Measurements from ENCODE around the gene F8. TPM values are rescaled to one million over a fixed set of nuclear protein-coding genes. Genes with fewer than 3 reads are reported as not detected.
"Not testable (repeated sequence)": the region's sequence is repeated elsewhere in the genome, so short reads cannot be mapped to it uniquely, and the experiment has no call there.

F8 gene
- total RNA-seq, 2 donors from 2014 or later: 2.7 to 2.9 TPM

- ATAC-seq; H3K4me1 Mint-ChIP-seq (ENCODE audit: low read depth in 2 of 2); H3K36me3 Mint-ChIP-seq; H3K9me3 Mint-ChIP-seq; H3K27ac Mint-ChIP-seq; DNase-seq (ENCODE audit: low spot score); H3K4me3 Mint-ChIP-seq: not testable (repeated sequence)
- H3K27me3 Mint-ChIP-seq: peaks cover 5 to 17% of the 10 kb centered on the region in 2 donors
These were observed 112.0 kb downstream of the F8 start for GRCh38 chrX:154910528-154910927.

- H3K27ac Mint-ChIP-seq; H3K36me3 Mint-ChIP-seq; ATAC-seq; H3K4me1 Mint-ChIP-seq (ENCODE audit: low read depth in 2 of 2); DNase-seq (ENCODE audit: low spot score); H3K9me3 Mint-ChIP-seq; H3K4me3 Mint-ChIP-seq: not testable (repeated sequence)
- peaks cover 5 to 17% of the 10 kb centered on the region in 2 donors for H3K27me3 Mint-ChIP-seq
These were observed 112.5 kb downstream of the F8 start for GRCh38 chrX:154910048-154910447.

- ATAC-seq (no peak), DNase-seq (ENCODE audit: low spot score) (no peak)
- Mint-ChIP-seq H3K36me3 (no peaks in the 10 kb centered on the region), H3K9me3 (no peaks in the 10 kb centered on the region), H3K4me3 (no peak overlapping the region), H3K27ac (no peak overlapping the region), H3K27me3 (peaks cover 5 to 14% of the 10 kb centered on the region in 2 donors), H3K4me1 (ENCODE audit: low read depth in 2 of 2) (no peaks in the 10 kb centered on the region)
These were observed 113.7 kb downstream of the F8 start for GRCh38 chrX:154908821-154909220.

- no peak for ATAC-seq
- no peak overlapping the region for H3K4me3 Mint-ChIP-seq
- DNase-seq (ENCODE audit: low spot score): no peak
- no peaks in the 10 kb centered on the region for H3K36me3 Mint-ChIP-seq
- H3K27ac Mint-ChIP-seq: no peak overlapping the region
- H3K4me1 Mint-ChIP-seq (ENCODE audit: low read depth in 2 of 2): no peaks in the 10 kb centered on the region
- no peaks in the 10 kb centered on the region for H3K9me3 Mint-ChIP-seq
- peaks cover 13 to 18% of the 10 kb centered on the region in 2 donors for H3K27me3 Mint-ChIP-seq
These were observed 120.1 kb downstream of the F8 start for GRCh38 chrX:154902408-154902807.

GRCh38 chrX:154900323-154900722 is 122.2 kb downstream of the F8 start:
- Mint-ChIP-seq H3K27me3 (peaks cover 7 to 13% of the 10 kb centered on the region in 2 donors), H3K4me3 (no peak overlapping the region), H3K36me3 (no peaks in the 10 kb centered on the region), H3K4me1 (ENCODE audit: low read depth in 2 of 2) (peaks cover 4 to 6% of the 10 kb centered on the region in 2 donors), H3K27ac (no peak overlapping the region), H3K9me3 (no peaks in the 10 kb centered on the region)
- no peak for DNase-seq (ENCODE audit: low spot score)
- ATAC-seq: no peak

- Mint-ChIP-seq H3K4me3 (no peak overlapping the region), H3K27me3 (peaks cover 0 to 9% of the 10 kb centered on the region in 2 donors), H3K4me1 (ENCODE audit: low read depth in 2 of 2) (peaks cover 4 to 6% of the 10 kb centered on the region in 2 donors), H3K36me3 (no peaks in the 10 kb centered on the region), H3K9me3 (no peaks in the 10 kb centered on the region), H3K27ac (no peak overlapping the region)
- DNase-seq (ENCODE audit: low spot score): no peak
- ATAC-seq: no peak
These were observed 130.2 kb downstream of the F8 start for GRCh38 chrX:154892296-154892695.

- DNase-seq (ENCODE audit: low spot score) (no peak), ATAC-seq (no peak)
- Mint-ChIP-seq H3K27me3 (peaks cover 0 to 9% of the 10 kb centered on the region in 2 donors), H3K36me3 (no peaks in the 10 kb centered on the region), H3K4me1 (ENCODE audit: low read depth in 2 of 2) (no peaks in the 10 kb centered on the region), H3K27ac (no peak overlapping the region), H3K9me3 (no peaks in the 10 kb centered on the region), H3K4me3 (no peak overlapping the region)
These were observed 131.4 kb downstream of the F8 start for GRCh38 chrX:154890990-154891639.

- not testable (repeated sequence) for H3K27ac Mint-ChIP-seq; DNase-seq (ENCODE audit: low spot score); H3K9me3 Mint-ChIP-seq; H3K4me3 Mint-ChIP-seq; H3K36me3 Mint-ChIP-seq; H3K4me1 Mint-ChIP-seq (ENCODE audit: low read depth in 2 of 2); H3K27me3 Mint-ChIP-seq
- peak; percentile 52 to 68 for ATAC-seq
These were observed 135.7 kb downstream of the F8 start for GRCh38 chrX:154886789-154887221.

GRCh38 chrX:154886069-154886788 is 136.3 kb downstream of the F8 start, which contains the start of gene F8A1:
Gene F8A1 (plus strand): TSS chrX:154886355. CDS start chrX:154886375, 20 bp downstream.
- not testable (repeated sequence) for H3K4me3 Mint-ChIP-seq; H3K27me3 Mint-ChIP-seq; DNase-seq (ENCODE audit: low spot score); H3K27ac Mint-ChIP-seq; H3K9me3 Mint-ChIP-seq; H3K36me3 Mint-ChIP-seq; H3K4me1 Mint-ChIP-seq (ENCODE audit: low read depth in 2 of 2)
- peak; percentile 85 to 89 for ATAC-seq

GRCh38 chrX:154885549-154885948 is 137.0 kb downstream of the F8 start:
- H3K9me3 Mint-ChIP-seq; H3K4me1 Mint-ChIP-seq (ENCODE audit: low read depth in 2 of 2); H3K4me3 Mint-ChIP-seq; H3K27ac Mint-ChIP-seq; H3K27me3 Mint-ChIP-seq; H3K36me3 Mint-ChIP-seq; DNase-seq (ENCODE audit: low spot score): not testable (repeated sequence)
- peak; percentile 34 to 40 for ATAC-seq

GRCh38 chrX:154885057-154885456 is 137.5 kb downstream of the F8 start:
- not testable (repeated sequence) for H3K4me1 Mint-ChIP-seq (ENCODE audit: low read depth in 2 of 2); H3K27me3 Mint-ChIP-seq; H3K36me3 Mint-ChIP-seq; H3K9me3 Mint-ChIP-seq; H3K27ac Mint-ChIP-seq; DNase-seq (ENCODE audit: low spot score); H3K4me3 Mint-ChIP-seq; ATAC-seq

- ATAC-seq: peak in 1 of 2 donors; percentile 56
- not testable (repeated sequence) for H3K36me3 Mint-ChIP-seq; H3K9me3 Mint-ChIP-seq; H3K27ac Mint-ChIP-seq; DNase-seq (ENCODE audit: low spot score); H3K4me3 Mint-ChIP-seq; H3K4me1 Mint-ChIP-seq (ENCODE audit: low read depth in 2 of 2); H3K27me3 Mint-ChIP-seq
These were observed 138.5 kb downstream of the F8 start for GRCh38 chrX:154884069-154884468.

- Mint-ChIP-seq H3K36me3 (peaks cover 16% of the 10 kb centered on the region), H3K4me1 (ENCODE audit: low read depth in 2 of 2) (no peaks in the 10 kb centered on the region), H3K27ac (no peak overlapping the region), H3K9me3 (peaks cover 2% of the 10 kb centered on the region), H3K4me3 (no peak overlapping the region), H3K27me3 (peaks cover 6 to 7% of the 10 kb centered on the region in 2 donors)
- ATAC-seq (no peak), DNase-seq (ENCODE audit: low spot score) (no peak)
These were observed 149.2 kb downstream of the F8 start for GRCh38 chrX:154873329-154873728.

GRCh38 chrX:154868522-154868921 is 154.0 kb downstream of the F8 start:
- not testable (repeated sequence) for H3K4me3 Mint-ChIP-seq; DNase-seq (ENCODE audit: low spot score); H3K9me3 Mint-ChIP-seq; ATAC-seq; H3K27ac Mint-ChIP-seq; H3K4me1 Mint-ChIP-seq (ENCODE audit: low read depth in 2 of 2)
- peaks cover 8 to 16% of the 10 kb centered on the region in 2 donors for H3K27me3 Mint-ChIP-seq
- peaks cover 22% of the 10 kb centered on the region for H3K36me3 Mint-ChIP-seq

Measured in natural killer cell treated with Interleukin-12 subunit alpha and Interleukin-12 subunit beta and Interleukin-15 and Interleukin-18, amount 100 ng/mL, for 72 hours (primary cell).